Astrocyte (in vitro differentiated cells and primary cell): ENCODE measurements around the gene ARHGAP19.
A peak's percentile ranks its signal among the peaks of the same experiment; 100 is the strongest.

Experiments
- EZH2 ChIP-seq: IDR thresholded peaks from 2 replicates; pipeline ENCODE4 v1.6.1; 2012; ENCODE audit warnings: mild to moderate bottlenecking, low read length, inconsistent platforms; ENCODE audit not compliant: insufficient read depth
- TF ChIP-seq, protein P1 (sequence below): IDR thresholded peaks from 2 replicates; pipeline ENCODE4 v1.5.1; 2011; ENCODE audit warnings: low read depth, mild to moderate bottlenecking, inconsistent platforms, low read length, moderate library complexity; ENCODE audit not compliant: insufficient read depth

DNA sequence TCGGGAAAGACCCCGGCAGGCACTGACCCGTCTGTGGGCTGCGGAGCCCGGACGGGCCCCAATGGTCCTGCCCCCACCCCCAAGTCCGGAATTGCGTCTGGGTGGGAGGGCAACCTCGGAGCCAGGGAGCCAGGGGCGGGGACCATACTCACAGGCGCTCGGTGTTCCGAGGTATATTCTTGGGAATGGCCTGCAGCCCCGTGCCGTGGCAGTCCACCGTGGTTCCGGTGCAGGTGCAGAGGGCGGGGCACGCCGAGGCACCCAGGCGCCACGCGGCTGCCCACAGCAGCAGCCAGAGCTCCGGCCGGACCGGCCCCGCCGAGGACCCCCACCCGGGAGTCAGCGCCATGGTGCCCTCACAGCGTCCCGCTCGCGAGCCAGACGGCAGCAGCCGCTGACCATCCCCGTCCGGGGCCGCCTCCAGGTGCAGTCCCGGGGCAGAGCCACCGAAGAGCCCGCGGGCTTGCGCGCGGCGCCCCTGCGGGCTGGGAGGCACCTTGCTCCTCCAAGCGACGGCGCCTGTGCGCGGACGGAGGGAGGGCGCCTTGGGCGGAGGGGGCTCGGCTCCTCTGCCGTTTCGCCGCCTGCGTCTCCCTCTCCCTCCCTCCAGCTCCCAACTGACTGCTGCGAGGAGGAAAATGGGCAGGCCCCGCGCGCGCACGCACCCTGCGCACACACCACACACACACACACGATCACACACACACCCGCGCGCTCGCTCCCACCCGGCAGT, 106.9 kb downstream of the ARHGAP19 start, which contains the start of gene SLIT1:
- TF ChIP-seq, protein P1, sequence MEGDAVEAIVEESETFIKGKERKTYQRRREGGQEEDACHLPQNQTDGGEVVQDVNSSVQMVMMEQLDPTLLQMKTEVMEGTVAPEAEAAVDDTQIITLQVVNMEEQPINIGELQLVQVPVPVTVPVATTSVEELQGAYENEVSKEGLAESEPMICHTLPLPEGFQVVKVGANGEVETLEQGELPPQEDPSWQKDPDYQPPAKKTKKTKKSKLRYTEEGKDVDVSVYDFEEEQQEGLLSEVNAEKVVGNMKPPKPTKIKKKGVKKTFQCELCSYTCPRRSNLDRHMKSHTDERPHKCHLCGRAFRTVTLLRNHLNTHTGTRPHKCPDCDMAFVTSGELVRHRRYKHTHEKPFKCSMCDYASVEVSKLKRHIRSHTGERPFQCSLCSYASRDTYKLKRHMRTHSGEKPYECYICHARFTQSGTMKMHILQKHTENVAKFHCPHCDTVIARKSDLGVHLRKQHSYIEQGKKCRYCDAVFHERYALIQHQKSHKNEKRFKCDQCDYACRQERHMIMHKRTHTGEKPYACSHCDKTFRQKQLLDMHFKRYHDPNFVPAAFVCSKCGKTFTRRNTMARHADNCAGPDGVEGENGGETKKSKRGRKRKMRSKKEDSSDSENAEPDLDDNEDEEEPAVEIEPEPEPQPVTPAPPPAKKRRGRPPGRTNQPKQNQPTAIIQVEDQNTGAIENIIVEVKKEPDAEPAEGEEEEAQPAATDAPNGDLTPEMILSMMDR, result no peak
- TF ChIP-seq EZH2, result peak; percentile 74
